Measurements from ENCODE around the gene ANKRD33B. TPM values are rescaled to one million over a fixed set of nuclear protein-coding genes. Genes with fewer than 3 reads are reported as not detected.

Gene ANKRD33B
- polyA plus RNA-seq, 3 donors, result 0.05 TPM; not detected in 2

DNA sequence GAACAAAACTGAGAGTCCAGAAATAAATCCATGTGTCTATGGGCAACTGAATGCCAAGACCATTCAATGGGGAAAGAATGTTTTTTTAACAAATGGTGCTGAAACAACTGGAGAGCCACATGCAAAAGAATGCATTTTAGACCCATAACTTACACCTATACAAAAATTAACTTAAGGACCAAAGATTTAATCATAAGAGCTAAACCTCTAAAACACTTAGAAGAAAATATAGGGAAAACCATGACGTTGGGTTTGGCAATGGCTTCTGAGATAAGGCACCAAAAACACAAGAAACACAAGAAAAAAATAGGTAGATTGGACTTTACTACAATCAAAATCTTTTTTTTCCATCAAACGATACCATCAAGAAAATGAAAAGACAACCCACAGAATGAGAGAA, 48.4 kb upstream of the ANKRD33B start:
- no peak for DNase-seq
- Histone ChIP-seq H3K27ac (ENCODE audit: low read depth in 1 of 2, low read length in 2 of 2) (no peak overlapping the region), H3K27me3 (ENCODE audit: control insufficient read depth in 2 of 2, insufficient read depth in 2 of 2, low read length in 2 of 2) (no peaks in the 10 kb centered on the region), H3K9me3 (replicated peaks in 1 of 2; ENCODE audit: control insufficient read depth in 1 of 2, insufficient read depth in 1 of 2, low read length in 2 of 2) (no peaks in the 10 kb centered on the region), H2AFZ (ENCODE audit: insufficient read depth, low read depth, low read length, poor library complexity, severe bottlenecking) (no peak overlapping the region), H3K36me3 (replicated peaks in 1 of 2; ENCODE audit: control insufficient read depth in 1 of 2, insufficient read depth in 2 of 2, low read length in 2 of 2) (no peaks in the 10 kb centered on the region), H3K4me2 (replicated peaks; ENCODE audit: extremely low read depth, low read length, poor library complexity, severe bottlenecking) (no peak overlapping the region), H4K20me1 (ENCODE audit: insufficient read depth, low read length) (no peaks in the 10 kb centered on the region), H3K4me1 (ENCODE audit: control insufficient read depth in 1 of 2, insufficient read depth in 2 of 2, low read length in 2 of 2) (no peaks in the 10 kb centered on the region), H3K79me2 (ENCODE audit: insufficient read depth, low read length) (no peaks in the 10 kb centered on the region), H3K9ac (ENCODE audit: insufficient read depth, low read length, poor library complexity, severe bottlenecking) (no peak overlapping the region), H3K4me3 (replicated peaks in 1 of 3; ENCODE audit: low read depth in 2 of 3, low read length in 3 of 3) (no peak overlapping the region)
- intact Hi-C loops (cut with micrococcal nuclease), result no loop called here
- Mint-ChIP-seq H3K4me3 (no peak overlapping the region), H3K9me3 (peaks cover 0 to 2% (median 0%) of the 10 kb centered on the region in 7 donors), H3K36me3 (no peaks in the 10 kb centered on the region), H3K27ac (no peak overlapping the region), H3K4me1 (no peaks in the 10 kb centered on the region), H3K27me3 (ENCODE audit: low read depth in 3 of 3) (peaks cover 0 to 3% (median 1%) of the 10 kb centered on the region in 3 donors)
- no CpG with 5 or more reads among the region's 2 CpGs for WGBS (ENCODE audit: insufficient coverage)
- TF ChIP-seq, protein P1, sequence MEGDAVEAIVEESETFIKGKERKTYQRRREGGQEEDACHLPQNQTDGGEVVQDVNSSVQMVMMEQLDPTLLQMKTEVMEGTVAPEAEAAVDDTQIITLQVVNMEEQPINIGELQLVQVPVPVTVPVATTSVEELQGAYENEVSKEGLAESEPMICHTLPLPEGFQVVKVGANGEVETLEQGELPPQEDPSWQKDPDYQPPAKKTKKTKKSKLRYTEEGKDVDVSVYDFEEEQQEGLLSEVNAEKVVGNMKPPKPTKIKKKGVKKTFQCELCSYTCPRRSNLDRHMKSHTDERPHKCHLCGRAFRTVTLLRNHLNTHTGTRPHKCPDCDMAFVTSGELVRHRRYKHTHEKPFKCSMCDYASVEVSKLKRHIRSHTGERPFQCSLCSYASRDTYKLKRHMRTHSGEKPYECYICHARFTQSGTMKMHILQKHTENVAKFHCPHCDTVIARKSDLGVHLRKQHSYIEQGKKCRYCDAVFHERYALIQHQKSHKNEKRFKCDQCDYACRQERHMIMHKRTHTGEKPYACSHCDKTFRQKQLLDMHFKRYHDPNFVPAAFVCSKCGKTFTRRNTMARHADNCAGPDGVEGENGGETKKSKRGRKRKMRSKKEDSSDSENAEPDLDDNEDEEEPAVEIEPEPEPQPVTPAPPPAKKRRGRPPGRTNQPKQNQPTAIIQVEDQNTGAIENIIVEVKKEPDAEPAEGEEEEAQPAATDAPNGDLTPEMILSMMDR (IDR thresholded peaks at IDR 0.05), result no peak

DNA sequence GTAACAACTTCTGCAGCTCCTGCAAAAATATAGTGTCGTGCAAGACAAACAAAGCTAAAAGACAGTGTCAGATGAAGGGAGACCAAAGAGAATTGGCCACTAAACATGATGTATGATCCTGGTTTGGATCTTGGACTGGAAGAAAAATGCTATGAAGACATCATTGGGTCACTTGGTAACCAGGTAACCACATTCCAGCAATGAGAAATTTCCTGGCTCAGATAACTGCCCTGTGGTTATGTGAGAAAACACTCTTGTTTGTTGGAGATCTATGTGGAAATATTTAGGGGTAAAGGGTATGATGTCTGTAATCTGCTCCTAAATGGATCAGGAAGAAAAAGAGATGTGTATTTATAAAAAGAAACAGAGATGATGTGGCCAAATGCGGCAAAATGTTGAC, 45.5 kb upstream of the ANKRD33B start:
- no peak overlapping the region for H3K4me3 ChIP-seq (replicated peaks in 1 of 3; ENCODE audit: low read depth in 2 of 3, low read length in 3 of 3)
- Mint-ChIP-seq H3K4me3 (no peak overlapping the region), H3K9me3 (peaks cover 7 to 15% (median 9%) of the 10 kb centered on the region in 7 donors), H3K36me3 (peaks cover 0 to 4% of the 10 kb centered on the region in 2 donors), H3K4me1 (no peaks in the 10 kb centered on the region), H3K27ac (no peak overlapping the region), H3K27me3 (ENCODE audit: low read depth in 3 of 3) (peaks cover 0 to 5% (median 0%) of the 10 kb centered on the region in 3 donors)
- peaks cover 5 to 15% of the 10 kb centered on the region in 2 donors for H3K9me3 ChIP-seq (replicated peaks in 1 of 2; ENCODE audit: control insufficient read depth in 1 of 2, insufficient read depth in 1 of 2, low read length in 2 of 2)
- H2AFZ ChIP-seq (ENCODE audit: insufficient read depth, low read depth, low read length, poor library complexity, severe bottlenecking), result no peak overlapping the region
- TF ChIP-seq, protein P1 (IDR thresholded peaks at IDR 0.05), result no peak
- no peak overlapping the region for H3K27ac ChIP-seq (ENCODE audit: low read depth in 1 of 2, low read length in 2 of 2)
- H3K4me2 ChIP-seq (replicated peaks; ENCODE audit: extremely low read depth, low read length, poor library complexity, severe bottlenecking), result no peak overlapping the region
- H3K79me2 ChIP-seq (ENCODE audit: insufficient read depth, low read length), result no peaks in the 10 kb centered on the region
- WGBS (ENCODE audit: insufficient coverage), result 88% methylated on average over 2 of the region's 2 CpGs
- H3K9ac ChIP-seq (ENCODE audit: insufficient read depth, low read length, poor library complexity, severe bottlenecking), result no peak overlapping the region
- no peaks in the 10 kb centered on the region for H3K4me1 ChIP-seq (ENCODE audit: control insufficient read depth in 1 of 2, insufficient read depth in 2 of 2, low read length in 2 of 2)
- intact Hi-C loops (cut with micrococcal nuclease), result no loop called here
- H4K20me1 ChIP-seq (ENCODE audit: insufficient read depth, low read length), result no peaks in the 10 kb centered on the region
- DNase-seq, result no peak
- no peaks in the 10 kb centered on the region for H3K36me3 ChIP-seq (replicated peaks in 1 of 2; ENCODE audit: control insufficient read depth in 1 of 2, insufficient read depth in 2 of 2, low read length in 2 of 2)
- H3K27me3 ChIP-seq (ENCODE audit: control insufficient read depth in 2 of 2, insufficient read depth in 2 of 2, low read length in 2 of 2), result no peaks in the 10 kb centered on the region

Data from CD14-positive monocyte (primary cell).